Activated naive CD4-positive, alpha-beta T cell treated with Interleukin-2 at 50 U/mL for 16 hours (primary cell): ENCODE measurements around the gene ACOX3.

ENCODE experiments used
- DNase-seq: peaks from one replicate; pipeline ENCODE4 v3.0.0-alpha.2; 2020

ACOX3 gene

GRCh38 chr4:8316911-8317351 lies 123.6 kb downstream of the ACOX3 start:
- no peak for DNase-seq
